Activated CD4-positive, CD25-positive, alpha-beta regulatory T cell treated with anti-CD3 and anti-CD28 coated beads, Interleukin-2, amount 50 U/mL, for 72 hours (primary cell): ENCODE results near the gene PRSS57.
A peak's percentile ranks its signal among the peaks of the same experiment; 100 is the strongest.
"Not testable (repeated sequence)": the region's sequence is repeated elsewhere in the genome, so short reads cannot be mapped to it uniquely, and the experiment has no call there.

Experiments
- DNase-seq: peaks from one replicate; pipeline ENCODE4 v3.0.0; 2021

Gene PRSS57

DNA sequence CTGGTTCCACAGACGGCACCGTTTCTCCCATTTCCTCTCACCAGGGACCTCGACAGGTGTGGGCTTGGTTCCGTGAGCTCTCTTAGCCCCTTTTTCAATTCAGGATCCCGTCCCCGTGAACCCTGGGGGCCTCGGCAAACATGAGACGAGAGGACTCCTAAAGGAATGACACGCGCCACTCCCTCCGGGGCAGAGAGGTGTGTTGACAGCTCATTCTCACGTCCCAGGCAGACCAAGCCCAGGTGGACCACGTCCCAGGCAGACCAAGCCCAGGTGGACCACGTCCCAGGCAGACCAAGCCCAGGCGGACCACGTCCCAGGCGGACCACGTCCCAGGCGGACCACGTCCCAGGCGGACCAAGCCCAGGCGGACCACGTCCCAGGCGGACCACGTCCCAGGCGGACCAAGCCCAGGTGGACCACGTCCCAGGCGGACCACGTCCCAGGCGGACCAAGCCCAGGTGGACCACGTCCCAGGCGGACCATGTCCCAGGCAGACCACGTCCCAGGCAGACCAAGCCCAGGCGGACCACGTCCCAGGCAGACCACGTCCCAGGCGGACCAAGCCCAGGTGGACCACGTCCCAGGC lies 28.2 kb downstream of the PRSS57 start:
- not testable (repeated sequence) for DNase-seq

DNA sequence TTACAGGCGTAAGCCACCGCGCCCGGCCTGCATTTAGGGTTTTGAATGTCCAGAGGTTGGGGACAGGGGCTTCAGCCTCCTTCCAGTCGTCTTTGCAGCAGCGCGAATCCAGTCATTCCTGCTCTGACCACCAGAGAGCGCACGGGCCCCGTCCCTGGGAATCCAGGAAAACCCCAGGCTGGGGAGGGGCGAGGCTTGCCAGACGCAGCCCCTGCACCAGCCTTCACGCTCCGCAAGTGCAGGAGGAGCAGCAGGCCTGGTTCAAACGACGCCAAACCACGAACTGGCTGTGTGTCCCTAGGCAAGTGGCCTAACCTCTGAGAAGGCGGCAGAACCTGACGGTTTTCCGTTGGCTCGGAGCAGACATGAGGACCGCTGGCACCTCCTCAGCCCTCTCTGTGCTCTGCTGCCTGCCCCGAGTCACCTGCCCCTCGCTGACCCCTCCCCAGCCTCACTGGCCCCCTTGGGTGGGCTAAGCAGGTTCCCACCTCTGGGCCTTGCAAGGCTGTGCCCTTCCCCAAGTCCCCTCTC lies 30.3 kb downstream of the PRSS57 start:
- DNase-seq: peak; percentile 84

DNA sequence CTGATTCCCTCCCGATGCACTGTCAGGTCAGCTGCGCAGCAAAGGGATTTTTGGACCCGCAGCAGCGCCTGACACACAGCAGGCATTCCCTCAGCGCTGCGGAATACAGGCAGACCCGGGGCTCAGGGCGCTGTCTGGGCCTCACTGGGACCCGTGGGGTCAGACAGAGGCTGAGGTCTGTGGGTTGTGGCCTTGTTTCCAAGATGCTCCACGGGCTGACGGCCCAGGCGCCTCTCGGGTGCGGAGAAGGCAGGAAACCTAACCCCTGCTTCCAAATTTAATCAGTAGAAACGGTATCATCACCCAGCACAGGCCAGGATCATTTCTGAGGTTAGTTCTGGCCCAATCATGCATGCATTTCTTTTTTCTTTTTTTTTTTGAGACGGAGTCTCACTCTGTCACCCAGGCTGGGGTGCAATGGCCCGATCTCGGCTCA lies 31.6 kb downstream of the PRSS57 start:
- DNase-seq: no peak

DNA sequence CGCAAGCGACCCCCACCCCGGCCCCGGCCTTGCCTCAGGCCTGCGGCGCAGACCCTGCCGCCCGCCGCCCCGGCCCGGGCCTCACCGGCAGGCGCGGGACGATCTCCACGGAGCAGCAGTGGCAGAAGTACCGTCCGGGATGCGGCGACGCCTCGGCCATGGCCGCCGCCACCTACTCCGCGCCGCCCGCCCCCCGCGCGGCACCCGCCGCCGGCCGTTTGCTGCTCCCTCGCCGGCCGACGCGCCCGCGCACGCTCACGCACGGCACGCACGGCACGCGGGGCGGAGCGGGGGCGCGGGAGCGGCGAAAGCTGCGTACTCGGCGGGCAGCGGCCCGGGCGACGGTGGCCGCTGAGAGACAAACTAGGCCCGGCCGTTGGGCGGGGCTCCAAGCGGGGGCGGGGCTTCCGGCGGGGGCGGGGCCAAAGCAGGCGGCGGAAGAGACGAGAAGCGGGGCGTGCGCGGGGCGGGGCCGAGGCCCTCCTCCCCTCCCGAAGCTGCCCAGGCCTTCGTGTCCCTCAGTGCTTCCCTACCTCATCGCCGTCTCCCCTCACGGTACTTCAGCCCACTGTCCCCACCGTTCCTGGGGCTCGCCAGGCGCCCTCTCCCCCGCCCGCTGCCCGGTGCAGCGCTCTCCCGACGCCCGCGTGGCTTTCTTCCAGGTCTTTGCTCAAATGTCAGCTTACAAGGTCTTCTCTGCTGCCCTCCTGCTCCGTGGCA lies 32.1 kb downstream of the PRSS57 start, which contains the start of gene RNF126:
Gene RNF126 (minus strand): TSS at position 253 of the 720 bp plus-strand sequence. CDS start 93 bp downstream, at position 160.
- DNase-seq: peak; percentile 89

DNA sequence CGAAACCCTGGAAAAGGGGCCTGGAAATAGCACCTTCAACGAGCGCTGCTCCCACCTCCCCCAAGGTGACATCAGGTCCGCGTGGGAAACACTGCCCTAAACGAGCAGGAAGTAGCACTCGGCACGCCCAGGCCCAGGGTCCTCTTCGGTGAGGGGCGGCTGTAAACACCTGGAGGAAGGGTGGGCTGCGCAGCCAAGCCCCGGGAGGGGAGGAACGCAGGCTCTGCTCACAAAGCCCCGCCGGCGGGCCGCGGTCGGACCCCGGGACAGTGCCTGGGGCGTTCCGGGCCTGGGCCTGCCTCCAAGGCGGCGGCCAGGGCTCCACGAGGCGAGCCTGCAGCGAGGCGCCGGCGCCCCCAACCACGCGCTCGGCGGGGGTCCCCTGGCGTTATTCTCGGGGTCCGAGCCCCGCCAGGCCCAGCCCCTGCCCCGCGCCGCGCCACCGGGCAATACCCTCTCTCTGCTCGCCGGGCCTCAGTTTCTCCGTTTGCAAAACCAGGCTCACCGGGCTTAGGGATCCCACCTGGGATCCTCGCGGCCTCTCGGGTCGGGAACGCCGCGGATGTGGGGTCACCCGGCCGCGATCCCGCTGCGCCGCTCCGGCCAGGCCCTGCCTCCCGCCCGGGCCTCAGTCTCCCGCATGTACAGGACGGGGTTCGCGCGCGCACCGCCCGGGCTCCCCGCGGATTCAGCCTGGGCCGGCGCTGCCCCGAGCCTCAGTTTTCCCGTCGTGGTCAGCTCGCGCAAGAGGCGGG lies 32.9 kb downstream of the PRSS57 start:
- peak; percentile 65 for DNase-seq

DNA sequence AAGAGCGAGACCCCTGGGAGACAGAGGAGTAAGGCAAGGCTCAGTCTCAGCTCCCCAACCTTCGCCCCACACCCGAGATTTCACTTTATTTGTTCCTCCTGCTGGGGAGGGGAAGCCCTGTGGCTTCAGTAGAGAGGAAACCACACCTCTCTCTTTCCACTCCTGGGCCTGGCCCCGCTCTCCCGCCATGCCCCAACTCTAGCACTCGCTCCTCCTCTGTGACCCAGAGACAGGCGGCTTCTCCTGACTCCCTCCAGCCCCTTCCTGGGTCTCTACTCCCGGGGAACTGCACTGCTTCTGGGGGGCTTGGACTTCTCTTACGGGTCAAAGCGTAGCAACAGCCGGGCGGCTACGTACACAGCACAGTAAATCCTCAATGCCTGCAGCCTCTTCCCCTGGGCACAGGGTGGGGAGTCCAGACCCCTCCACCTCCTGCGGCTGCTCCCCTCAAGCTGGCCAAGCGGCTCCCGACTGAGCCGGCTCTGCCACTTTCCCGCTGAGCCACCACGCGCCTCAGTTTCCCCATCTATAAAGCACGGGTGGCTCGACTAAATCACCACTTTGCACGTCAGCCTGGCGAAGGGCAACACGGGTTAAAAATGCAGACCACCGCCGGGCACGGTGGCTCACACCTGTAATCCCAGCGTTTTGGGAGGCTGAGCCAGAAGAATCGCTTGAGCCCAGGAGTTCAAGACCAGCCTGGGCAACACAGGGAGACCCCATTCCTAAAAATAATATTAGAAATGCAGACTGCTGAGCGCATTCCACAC lies 33.6 kb downstream of the PRSS57 start:
- DNase-seq: peak; percentile 53

DNA sequence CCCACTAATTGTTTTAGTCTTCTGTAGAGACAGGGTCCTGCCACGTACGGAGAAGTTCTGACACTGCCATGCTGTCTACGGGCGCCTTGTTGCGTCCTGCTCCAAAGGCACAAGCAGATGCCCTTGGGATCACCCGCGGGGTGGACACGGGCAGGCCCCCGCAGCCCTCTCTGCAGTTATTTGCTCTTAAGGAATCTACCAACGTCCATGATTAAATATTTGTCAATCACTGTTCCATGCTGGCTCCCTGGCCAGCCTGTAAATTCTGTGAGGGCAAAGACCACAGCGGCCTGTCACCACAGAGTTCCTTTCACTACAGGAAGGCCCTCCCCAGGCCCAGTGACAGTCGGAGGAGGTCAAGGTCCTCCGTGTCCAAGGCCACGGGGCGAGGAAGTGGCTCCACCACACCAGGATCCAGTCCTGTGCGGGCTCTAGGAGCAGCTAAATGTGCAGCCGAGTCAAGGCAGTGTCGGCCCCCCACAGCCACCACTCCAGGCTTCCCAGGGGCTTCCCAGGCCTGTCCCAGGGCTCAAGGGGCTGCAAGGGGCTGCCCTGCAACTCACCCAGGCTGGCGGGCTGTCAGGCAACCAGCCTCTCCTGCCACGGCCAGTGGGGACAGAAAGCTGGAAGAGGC lies 34.3 kb downstream of the PRSS57 start:
- no peak for DNase-seq

DNA sequence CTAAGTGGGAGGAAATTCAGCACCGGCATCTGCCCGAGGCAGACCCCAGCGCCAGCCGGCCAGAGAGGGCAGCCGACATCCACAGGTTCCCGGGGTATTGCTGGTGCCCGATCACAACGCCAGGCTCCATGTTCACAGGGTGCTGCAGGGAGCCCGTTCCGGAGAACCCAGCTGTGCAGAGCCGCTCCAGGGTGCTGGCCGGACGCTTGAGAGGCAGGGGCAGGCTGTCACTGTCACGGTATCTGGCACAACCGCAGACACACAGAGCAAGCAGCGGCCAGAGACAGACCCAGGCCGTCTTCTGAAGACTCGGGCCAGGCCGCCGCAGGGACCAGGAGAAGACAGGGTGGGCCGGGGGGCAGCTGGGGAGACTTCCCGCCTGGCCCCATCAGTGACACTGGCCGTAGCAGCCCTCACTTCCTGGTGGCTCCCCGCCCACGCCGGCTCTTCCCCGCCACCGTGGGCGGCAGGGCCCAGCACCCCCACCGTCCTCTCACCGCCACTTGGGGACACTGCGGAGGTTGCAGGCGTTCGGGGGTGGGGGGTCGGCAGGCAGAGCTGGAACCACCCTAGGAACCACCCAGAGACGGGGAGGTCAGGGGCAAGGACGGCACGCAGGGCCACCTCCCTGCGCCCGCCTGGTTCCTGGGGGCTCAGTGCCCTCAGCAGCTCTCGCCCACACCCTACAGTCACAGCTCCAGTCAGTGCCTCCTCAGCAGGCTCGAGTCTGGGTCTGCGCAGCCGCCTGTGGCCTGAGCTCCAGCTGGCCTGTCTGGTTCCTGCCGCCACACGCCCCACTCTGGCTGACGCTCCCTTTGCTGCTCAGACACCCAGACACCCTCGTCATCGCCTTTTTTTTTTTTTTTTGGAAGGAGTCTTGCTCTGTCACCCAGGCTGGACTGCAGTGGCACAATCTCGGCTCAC lies 36.1 kb downstream of the PRSS57 start:
- no peak for DNase-seq

DNA sequence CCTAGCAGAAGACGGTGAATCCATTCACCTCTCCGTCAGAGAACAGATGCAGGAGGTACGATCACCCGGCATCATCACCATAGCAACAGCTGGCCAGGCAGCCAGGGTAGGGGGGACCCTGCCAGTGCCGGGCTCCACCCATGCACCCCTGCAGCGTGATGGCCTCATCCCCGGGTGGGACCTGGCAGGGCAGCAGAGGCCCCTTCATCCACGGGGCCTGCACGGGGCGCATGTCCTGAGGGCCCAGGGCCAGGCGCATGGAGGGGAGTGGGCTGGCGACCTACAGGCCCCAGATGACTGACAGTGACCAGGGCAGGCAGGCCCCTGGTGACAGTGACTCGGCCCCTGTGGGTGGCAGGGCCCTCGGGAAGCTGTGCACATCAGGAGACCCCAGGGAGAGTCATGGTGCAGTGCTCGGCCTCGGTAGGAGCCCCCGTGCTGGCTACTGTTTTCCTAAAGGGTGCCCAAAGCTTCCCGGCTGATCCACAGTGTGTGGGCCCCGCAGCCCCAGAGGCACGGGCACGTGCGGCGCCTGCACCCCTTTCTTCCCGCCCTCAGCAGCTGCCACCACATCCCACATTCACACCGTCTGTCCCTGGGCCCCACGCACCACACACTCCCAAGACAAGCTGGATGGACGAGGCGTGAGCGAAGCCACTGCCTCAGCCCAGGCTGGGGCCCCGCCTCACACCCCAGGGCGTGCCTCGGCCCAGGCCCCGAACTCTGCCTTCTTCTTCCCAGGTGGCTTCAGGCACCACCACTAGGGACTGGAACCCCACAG lies 37.0 kb downstream of the PRSS57 start:
- DNase-seq: no peak

DNA sequence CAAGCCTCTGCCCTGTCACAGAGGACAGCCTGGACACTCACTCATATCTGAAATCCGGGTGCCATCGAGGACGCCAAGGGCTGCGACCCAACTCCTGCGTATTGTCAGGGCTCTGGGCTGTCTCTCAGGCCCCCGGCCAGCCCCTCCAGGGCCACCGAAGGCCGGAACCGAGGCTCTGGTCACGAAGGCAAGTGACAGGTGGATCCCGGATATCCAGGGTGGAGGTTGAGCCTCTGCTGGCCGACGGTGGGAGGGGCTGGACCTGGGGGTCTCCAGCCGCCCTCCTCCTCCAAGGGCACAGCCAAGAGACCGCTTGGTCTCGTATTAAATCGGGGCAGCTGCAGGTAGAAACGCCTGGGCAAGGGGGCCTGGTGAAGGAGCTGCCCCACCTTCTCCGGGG lies 37.6 kb downstream of the PRSS57 start:
- no peak for DNase-seq

DNA sequence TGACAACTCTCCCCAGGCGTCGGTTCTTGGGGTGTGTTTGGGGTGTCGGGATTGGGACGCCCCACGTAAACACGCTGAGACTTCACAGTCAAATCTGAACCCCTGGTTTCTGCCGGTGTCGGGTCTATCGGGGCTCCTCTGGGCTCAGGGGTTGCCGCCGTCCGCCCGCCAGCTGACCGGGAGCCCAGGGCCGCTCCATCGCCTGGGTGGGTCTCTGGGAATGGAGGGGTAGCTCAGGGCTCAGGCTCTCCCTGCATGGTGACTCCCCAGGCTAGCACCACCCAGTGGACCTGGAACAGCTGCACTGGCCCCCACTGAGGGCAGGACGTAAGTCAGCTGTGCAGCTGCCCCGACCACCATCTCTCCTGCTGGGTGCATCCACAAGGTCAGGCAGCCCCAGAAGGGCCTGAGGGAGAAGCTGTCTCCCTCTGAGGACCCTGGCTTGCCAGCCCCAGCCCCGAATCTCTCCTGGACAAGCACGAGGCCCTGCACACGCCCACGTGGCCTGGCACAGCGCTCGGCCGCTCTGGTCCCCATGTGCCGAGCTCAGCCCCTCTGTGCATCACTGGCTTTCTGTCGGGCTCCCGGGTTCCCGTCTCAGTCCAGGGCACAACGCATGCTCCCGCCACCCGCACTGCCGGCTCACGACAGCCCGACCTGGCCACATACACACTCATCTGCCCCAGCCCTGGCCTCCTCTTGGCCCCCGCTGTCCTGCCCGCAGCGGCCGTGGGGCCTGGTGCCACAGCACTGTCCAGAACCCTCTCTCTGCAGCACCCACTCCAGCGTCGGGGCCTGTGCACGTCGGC lies 38.3 kb downstream of the PRSS57 start:
- DNase-seq: no peak

DNA sequence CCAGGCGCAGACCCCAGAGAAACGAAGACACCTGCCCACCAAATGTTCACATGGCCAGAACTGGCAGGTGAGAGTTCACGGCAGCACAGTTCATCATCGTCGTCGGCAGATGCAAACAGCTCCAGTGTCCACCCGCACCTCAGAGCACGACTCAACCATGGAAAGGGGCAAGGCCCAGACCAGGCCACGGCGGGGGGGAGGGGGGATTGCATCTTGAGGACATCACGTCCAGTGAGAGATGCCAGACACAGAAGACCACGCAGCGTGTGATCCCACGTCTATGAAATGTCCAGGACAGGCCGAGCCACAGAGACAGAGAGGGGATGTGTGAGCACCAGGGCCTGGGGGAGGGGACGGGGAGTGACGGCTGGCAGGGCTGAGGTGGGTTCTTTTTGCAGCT lies 39.6 kb downstream of the PRSS57 start:
- DNase-seq: no peak

DNA sequence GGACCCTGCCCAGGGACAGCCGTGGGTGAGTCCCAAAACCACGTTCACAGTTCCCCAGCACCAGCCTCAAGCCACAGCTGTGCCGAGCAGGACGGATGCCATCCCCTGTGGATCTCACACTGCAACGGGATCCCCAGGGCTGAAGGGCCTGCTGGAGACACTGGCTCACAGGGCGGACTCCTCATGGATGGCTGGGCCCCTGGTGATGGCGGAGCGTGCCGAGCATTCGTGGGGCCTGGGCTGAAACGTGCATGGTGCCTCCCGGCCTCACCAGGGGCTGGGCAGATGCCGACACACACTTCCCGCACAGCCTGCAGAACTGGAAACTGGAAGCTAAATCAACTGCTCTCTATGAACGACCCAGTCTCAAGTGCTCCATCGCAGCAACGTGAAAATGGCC lies 41.8 kb downstream of the PRSS57 start:
- no peak for DNase-seq

DNA sequence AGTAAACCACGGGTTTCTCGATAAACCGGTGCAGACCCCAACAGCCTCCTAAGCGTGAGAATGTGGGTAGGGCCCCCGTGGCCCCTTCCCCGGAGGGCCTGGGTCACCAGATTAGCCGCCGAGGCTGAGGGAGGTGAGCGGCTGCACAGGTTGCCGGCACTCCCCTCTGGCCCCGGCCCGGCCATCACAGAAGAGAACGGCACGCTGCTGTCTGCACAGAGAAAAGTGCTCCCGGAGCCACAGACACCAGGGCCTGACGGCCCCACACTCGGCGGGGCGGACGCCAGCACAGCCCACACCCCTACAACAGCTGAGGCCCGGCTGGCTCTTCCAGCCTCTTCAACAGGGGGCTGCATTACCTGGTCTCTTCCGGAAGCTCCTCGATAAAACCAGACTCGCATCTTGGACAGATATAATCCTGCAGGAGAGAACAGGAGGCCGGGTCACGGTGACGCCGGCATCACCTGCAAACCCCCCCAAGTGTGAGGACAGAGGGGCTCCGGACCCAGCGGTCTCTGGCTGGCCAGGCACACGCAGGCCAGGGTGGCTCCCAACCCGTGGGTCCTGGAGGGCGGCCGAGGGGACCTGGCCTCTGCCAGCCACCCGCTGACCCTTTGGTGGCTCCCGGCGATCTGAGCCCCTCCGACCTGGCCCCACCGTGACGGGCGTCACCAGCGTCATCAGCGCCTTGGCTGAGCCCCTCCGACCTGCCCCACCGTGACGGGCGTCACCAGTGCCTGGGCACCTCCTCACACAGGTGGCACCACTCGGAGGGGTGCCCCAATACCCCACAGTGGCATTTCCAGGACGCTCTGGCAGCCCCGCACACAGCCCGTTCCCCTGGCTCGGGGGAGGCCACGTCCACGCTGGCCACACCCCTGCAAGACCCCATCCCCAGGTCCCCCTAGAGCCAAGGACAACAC lies 42.5 kb downstream of the PRSS57 start:
- DNase-seq: no peak

DNA sequence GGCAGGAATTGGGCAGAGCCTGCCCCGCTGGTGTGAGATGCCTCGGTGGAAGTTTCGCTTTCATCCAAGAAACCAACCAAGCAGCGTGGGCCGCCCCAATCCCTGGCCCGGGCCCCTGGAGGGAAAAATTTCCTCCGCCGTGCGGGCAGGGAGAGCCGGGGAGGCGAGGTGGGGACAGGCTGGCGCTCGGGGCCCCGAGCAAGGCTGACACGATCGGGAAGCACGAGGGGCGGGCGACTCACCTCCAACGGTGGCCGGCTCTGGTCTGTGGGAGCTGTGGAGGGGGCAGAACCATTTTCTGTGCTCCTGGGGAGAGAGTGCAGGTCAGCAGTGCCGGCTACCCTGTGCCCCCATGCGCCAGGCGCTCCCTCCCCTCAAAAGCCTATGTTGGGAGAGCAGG lies 43.3 kb downstream of the PRSS57 start:
- DNase-seq: no peak

DNA sequence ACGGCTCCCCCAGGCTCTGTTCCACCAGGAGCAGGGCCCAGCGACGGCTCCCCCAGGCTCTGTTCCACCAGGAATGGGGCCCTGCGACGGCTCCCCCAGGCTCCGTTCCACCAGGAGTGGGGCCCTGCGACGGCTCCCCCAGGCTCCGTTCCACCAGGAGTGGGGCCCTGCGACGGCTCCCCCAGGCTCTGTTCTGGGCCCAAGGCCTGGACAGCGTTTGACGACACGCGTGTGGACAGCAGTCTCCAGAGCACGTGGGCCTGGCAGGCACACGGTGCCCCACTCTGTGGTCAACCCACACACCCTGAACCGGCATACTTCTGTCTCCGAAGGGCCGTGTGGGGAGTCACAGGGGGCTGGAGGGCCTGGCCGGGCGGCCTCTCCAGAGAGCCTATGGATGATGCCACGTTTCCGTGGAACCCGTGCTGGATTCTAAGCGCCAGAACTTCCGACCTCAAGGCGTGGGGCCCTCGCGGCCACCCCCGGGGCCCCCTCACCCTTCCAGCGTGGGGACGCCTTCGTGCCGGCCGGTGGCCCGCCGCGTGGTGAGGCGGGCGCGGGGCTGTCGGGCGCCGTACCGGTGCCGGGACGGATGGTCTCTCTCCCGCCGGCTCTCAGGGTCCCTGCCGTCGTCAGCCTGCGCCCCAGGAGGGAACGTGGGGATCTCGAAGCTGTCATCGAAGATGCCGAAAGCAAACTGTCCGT lies 44.0 kb downstream of the PRSS57 start:
- DNase-seq: no peak

DNA sequence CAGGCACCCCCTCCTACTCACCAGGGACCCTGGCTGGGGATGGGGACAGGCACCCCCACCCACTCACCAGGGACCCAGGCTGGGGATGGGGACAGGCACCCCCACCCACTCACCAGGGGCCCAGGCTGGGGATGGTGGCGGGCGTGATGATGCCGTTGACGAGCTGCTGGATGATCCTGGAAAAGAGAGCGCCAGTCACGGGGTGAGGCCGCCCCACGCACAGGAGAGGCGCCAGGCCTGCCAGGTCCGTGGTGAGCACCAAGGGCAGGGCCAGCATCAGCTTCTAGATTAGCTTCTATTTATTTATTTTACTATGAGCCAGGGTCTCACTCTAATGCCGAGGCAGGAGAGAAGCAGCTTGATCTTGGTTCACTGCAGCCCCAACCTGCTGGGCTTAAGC lies 45.1 kb downstream of the PRSS57 start:
- DNase-seq: no peak
